ENCODE measurements around the gene ATOH1.

DNA sequence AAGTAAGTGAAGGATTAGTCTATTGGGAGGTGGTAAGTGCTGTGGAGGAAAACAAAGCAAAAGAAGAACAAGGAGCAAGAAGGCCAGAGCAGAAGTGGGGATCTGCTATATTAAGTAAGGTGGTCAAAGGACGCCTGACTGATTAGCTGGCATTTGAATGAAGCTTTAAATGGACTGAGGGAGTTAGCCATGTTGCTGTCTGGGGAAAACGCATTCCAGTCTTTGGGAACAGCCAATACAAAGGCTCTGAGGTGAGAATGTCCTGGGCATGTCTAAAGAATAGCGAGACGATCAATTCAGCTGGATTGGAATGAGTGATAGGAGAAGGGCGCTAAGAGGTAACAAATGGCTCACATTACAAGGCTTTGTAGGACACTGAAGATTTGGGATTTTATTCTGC lies 48.5 kb upstream of the ATOH1 start:
- TF ChIP-seq, protein P1, sequence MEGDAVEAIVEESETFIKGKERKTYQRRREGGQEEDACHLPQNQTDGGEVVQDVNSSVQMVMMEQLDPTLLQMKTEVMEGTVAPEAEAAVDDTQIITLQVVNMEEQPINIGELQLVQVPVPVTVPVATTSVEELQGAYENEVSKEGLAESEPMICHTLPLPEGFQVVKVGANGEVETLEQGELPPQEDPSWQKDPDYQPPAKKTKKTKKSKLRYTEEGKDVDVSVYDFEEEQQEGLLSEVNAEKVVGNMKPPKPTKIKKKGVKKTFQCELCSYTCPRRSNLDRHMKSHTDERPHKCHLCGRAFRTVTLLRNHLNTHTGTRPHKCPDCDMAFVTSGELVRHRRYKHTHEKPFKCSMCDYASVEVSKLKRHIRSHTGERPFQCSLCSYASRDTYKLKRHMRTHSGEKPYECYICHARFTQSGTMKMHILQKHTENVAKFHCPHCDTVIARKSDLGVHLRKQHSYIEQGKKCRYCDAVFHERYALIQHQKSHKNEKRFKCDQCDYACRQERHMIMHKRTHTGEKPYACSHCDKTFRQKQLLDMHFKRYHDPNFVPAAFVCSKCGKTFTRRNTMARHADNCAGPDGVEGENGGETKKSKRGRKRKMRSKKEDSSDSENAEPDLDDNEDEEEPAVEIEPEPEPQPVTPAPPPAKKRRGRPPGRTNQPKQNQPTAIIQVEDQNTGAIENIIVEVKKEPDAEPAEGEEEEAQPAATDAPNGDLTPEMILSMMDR (conservative IDR thresholded peaks at IDR 0.05; ENCODE audit: low read length), result no peak
- TF ChIP-seq EZH2phosphoT487 (IDR thresholded peaks at IDR 0.05; ENCODE audit: borderline replicate concordance, low read depth, low read length), result no peak
